ENCODE data around the gene HADH.

Gene HADH

DNA sequence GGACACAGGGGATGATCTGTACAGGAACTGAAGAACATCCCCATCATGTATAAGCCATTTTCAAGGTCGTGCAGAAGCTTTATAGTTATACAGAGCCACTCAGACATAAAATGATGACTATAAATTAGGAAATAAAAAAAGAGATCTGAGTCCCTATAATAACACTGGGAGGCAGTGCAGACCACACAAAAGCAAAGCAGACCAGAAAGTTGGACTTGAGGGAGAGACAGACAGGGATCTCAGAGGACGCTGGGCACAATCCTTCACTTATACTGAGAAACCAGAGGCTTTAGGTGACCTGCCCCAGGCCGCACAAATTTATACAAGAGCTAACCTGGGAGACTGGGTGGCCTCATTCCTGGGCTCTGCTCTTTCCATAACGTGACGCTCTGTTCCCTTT is 70.5 kb downstream of the HADH start:
- peak in 1 of 2 donors; percentile 33 for DNase-seq

- DNase-seq, result no peak
Measured at GRCh38 chr4:108060686-108061321, 71.1 kb downstream of the HADH start.

GRCh38 chr4:108068442-108068841 is 78.8 kb downstream of the HADH start:
- DNase-seq, result no peak

DNA sequence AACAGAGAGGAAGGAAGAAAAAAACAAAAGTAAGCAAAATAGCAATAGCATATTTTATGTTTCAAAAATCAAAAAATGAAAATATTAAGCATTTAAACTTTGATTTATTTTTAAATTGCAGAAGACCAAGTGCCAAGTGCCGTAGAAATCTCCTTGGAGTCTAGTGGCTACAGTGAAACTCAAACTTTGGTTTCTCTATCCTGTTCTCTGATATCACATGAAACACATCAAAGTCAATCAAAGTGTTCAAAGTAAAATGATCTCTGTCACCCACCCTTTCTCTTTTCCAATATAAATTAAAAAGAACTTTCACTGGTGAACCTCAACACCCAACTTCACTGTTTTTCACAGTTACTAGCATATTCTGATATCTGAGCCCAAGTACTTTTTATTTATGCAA is 81.1 kb downstream of the HADH start:
- DNase-seq, result peak in 1 of 2 donors; percentile 31

GRCh38 chr4:108072300-108072699 is 82.6 kb downstream of the HADH start:
- peak; percentile 69 to 74 for DNase-seq

GRCh38 chr4:108078024-108078733 is 88.5 kb downstream of the HADH start:
- no peak for DNase-seq

DNA sequence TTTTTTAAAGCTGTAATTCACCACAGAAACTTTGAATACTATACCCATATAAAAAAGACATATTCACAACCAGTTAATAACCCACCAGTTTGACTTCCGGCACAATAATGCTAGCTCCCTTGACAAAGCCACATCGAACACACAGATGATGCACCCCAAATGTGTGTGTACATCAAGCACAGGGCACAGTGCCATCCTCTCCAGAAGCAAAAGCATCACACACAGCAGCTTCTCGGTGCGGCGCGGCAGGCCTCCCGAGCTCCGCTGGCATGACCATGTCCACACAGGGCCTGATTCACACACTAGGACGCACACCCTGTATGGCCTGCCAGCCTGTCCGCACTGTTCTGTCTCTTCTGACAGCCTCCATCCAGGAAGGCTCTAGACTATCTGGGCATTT is 91.1 kb downstream of the HADH start:
- peak; percentile 27 to 48 for DNase-seq

- no peak for DNase-seq
Measured at GRCh38 chr4:108081256-108081655, 91.6 kb downstream of the HADH start.
